T-helper 1 cell treated with Interleukin-12 subunit alpha and Interleukin-12 subunit beta and Interleukin-4 antibody, amounts not matched to agents 30 ng/mL and 1 ng/mL, for 36 hours (primary cell): ENCODE results near the gene SORL1. TPM values are rescaled to one million over a fixed set of nuclear protein-coding genes. Genes with fewer than 3 reads are reported as not detected.
"Not testable (repeated sequence)": the region's sequence is repeated elsewhere in the genome, so short reads cannot be mapped to it uniquely, and the experiment has no call there.

ENCODE experiments used
- intact Hi-C: fragments of 100-400 bp; cut with micrococcal nuclease; formaldehyde crosslinking; loops from one replicate; pipeline ENCODE4 v1.15.1; 2024
- total RNA-seq: library from RNA; stranded (reverse); gene quantifications from 2 replicates; pipeline ENCODE4 v1.2.3, GENCODE V29; 2022

SORL1 gene
- total RNA-seq, 1 donor from 2014 or later, result 125 TPM

DNA sequence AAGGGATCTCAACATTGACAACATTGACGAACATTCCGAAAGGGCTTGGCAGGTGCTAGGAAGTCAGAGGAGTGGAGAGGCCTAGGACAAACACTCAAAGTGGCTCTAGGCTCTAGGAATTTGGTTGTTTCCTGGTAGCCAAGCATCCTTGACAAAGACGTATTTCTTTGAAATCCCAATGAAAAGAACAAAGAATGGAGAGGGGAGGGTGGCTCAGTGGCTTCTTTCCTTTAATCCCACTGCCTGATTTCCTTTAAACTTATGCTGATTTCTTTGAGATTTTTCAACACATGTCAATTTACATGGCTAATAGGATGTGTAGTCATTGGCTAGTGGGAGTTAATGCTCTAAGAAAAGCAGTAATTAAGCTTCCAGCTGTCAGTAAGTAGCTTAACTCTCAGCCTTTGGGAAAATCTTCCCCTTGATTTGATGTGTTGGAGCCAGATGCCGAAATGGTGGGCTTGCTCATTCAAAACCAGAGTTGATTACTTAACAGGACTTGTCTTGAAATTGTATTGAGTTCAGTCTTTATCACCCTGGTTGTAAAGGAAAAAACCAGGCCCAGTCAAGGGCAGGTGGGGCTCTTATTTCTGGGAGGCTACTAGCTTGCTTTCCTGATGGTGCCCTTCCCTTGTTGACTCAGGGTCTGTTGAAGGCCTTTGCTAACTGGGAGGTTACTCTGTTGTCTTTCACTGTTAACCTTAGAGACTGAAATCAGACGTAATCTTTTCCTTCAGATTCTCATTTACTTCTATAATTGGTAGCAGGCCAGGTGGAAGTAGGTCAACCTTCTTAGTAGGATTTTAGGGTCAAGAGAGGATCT, 45.3 kb downstream of the SORL1 start:
- intact Hi-C loops, result no loop called here

DNA sequence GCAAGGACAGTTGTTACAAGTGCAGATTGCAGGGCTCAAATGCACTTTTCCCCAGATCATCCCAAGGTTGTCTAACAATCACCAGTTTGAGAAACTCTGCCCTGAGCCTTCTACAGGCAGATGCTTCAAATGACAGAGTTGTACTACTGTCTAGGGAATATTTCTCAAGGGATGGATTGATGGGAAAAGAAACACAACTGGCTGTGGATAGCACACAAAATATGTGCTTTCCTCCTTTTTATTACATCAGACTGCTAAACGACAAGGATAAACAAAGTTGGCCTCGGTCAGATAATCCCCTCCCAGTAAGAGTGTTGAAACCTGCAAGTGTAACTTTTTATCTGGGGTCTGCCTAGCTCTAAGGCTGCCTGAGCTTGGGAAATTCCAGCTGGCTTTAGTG, 47.3 kb downstream of the SORL1 start:
- intact Hi-C loops, result no loop called here

- intact Hi-C loops, result no loop called here
Measured at GRCh38 chr11:121500275-121500674, 48.2 kb downstream of the SORL1 start.

- intact Hi-C loops, result no loop called here
Measured at GRCh38 chr11:121500717-121501116, 48.6 kb downstream of the SORL1 start.

GRCh38 chr11:121503051-121503450, 50.9 kb downstream of the SORL1 start:
- intact Hi-C loops, result no loop called here

DNA sequence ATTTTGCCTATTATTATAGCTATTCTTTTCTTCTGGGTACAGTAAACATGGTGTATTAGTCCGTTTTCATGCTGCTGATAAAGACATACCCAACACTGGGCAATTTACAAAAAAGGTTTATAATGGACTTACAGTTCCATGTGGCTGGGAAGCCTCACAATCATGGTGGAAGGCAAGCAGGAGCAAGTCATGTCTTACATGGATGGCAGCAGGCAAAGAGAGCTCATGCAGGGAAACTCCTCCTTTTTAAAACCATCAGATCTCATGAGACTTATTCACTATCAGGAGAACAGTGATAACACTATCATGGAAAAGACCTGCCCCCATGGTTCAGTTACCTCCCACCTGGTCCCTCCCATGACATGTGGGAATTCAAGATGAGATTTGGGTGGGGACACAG, 54.1 kb downstream of the SORL1 start:
- intact Hi-C loops, result not testable (repeated sequence)

DNA sequence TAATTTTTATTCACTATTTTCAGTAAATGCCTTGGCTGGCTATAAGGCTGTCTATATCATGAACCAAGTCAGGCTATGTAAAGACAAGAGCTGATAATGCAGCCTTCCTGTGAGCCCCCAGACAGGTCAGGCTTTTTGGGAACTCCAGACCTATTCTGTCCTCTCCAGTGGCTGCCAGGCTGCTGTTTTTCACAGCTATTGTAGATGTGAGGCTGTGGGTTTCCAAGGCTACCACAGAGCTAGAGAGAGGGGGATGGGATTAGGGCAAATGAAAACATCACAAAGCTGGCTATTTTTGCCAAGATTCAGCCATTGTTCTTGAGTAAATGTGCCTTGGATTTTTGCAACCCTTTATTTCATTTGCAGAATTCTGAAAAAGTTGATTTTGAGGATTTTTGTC, 56.3 kb downstream of the SORL1 start:
- intact Hi-C loops, result no loop called here

DNA sequence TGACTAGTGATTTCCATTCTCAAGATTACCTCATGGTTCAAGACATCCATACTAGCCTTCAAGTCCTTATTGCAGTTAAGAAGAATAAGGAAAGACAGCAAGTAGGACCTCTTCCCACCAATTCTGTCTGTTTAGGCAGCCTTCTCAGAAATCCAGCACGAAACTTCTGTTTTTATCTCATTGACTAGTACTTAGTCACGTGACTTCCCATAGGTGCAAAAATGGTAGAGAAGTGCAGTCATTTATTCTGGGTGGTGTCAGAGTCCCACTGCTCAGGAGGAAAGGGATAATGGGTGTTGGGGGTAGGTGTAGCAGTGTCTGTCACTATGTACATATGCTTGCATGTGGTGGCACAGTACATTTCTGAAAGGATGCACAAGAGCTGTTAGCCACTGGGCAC, 58.3 kb downstream of the SORL1 start:
- intact Hi-C loops, result no loop called here

GRCh38 chr11:121512468-121513465, 60.7 kb downstream of the SORL1 start:
- intact Hi-C loops, result no loop called here

GRCh38 chr11:121513807-121514206, 61.7 kb downstream of the SORL1 start:
- intact Hi-C loops, result no loop called here

- intact Hi-C loops, result no loop called here
Measured at GRCh38 chr11:121514432-121515334, 62.6 kb downstream of the SORL1 start.

DNA sequence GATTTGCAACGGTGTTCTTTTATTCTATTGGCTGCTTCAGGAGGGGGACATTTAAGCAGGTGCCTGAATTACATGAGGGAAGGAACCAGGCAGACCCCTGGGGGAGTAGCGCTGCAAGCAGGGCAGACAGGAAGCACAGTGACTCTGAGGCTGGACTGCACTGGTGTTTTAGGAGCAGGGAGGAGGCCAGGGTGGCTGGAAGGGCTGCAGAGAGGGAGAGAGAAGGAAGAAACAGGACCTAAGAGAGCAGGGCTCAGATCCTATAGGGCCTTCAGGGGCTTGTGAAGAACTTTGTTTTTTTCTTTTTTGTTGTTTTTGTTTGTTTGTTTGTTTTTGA, 63.2 kb downstream of the SORL1 start:
- intact Hi-C loops, result no loop called here

DNA sequence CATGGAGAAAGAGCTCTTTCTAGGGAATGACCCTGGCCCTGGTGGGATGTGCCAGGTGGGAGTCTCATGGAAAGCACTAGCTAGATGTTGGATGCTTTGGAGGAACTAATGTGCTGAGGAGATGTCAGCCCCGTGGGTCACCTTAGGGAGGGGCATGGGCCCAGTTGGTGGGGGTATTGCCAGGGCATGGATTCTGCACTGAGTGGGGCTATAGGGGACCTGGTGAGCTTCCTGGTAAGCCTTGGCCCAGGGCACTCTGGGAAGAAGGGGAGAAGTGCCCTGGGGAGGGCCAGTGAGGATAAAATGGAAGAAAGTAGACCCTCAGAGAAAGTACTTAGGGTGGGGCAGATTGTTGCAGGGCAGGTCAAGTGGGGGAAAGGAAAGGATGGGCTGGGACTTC, 65.9 kb downstream of the SORL1 start:
- intact Hi-C loops, result no loop called here

- intact Hi-C loops, result no loop called here
Measured at GRCh38 chr11:121520243-121521144, 68.4 kb downstream of the SORL1 start.

- intact Hi-C loops, result no loop called here
Measured at GRCh38 chr11:121521145-121522042, 69.3 kb downstream of the SORL1 start.

- intact Hi-C loops, result no loop called here
Measured at GRCh38 chr11:121522043-121522941, 70.2 kb downstream of the SORL1 start.

DNA sequence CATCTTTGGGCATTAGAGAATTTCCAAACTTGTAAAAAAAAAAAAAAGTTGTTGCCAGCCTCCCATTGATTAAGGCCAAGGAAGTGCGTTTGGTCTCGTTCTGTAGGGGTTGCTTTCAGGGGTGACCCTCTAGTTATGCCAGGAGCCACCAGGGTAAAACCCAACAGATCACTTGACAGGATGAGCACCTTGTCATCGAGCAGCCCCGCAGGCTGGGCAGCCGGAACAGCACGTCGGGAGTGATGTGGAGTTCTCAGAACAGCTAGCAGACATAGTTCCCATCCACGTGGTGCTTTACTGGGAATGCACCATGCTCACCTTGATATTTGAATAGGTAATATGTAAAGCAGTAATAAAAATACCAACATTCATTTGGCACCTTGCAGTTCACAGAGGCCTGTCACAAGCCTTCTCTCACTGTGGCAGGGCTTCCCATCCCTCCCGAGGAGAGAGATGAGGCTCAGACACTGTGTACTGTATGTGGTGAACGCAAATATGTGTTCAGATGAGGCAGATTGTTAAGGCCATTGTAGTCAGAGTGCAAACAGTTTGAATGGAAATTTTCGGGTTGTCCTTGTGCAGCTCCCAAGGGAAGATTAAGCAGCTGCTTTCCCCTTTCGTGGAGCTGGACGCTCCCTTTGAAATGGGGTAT, 71.6 kb downstream of the SORL1 start:
- intact Hi-C loops, result no loop called here

DNA sequence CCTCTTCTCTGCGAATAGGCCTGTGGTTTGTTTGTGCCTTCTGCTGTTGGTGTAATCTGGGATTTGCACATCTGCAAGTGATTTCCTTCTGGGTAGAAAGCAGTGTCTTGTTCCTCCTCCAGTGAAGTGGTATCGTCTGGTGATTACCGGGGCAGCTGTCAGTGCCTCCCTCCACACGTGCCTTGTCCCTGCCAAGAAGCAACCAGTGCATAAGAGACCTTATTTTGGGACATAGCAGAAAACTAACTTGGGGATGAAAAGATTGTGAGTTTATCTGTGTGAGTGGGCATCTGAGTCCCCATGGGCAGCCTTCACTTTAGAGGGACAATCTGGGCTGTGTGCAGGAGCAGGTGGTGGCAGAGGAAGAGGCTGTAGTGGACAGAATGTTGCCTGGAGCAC, 72.1 kb downstream of the SORL1 start:
- intact Hi-C loops, result no loop called here
